ENCODE measurements around the gene TMEM204. TPM values are rescaled to one million over a fixed set of nuclear protein-coding genes. Genes with fewer than 3 reads are reported as not detected.

The TMEM204 gene
- total RNA-seq, 3 donors from 2014 or later (not counting 1 experiment from before 2014, with no cell fraction given) = 3.3 to 14.1 (median 7.8) TPM

- Histone ChIP-seq H3K9me3 (ENCODE audit: control insufficient read depth, insufficient read depth, low read length) (no peaks in the 10 kb centered on the region), H3K4me1 (ENCODE audit: control insufficient read depth, insufficient read depth, low read length) (peaks cover 4% of the 10 kb centered on the region), H3K27ac (ENCODE audit: low read length) (no peak overlapping the region), H3K36me3 (ENCODE audit: control insufficient read depth, insufficient read depth, low read length) (no peaks in the 10 kb centered on the region), H3K4me3 (ENCODE audit: low read length) (no peak overlapping the region), H3K27me3 (ENCODE audit: control insufficient read depth, insufficient read depth, low read length) (no peaks in the 10 kb centered on the region)
- Mint-ChIP-seq H3K4me1 (peaks cover 3 to 4% of the 10 kb centered on the region in 2 donors), H3K27me3 (ENCODE audit: low read depth in 2 of 2) (peaks cover 0 to 2% of the 10 kb centered on the region in 2 donors), H3K9me3 (no peaks in the 10 kb centered on the region), H3K4me3 (no peak overlapping the region), H3K36me3 (no peaks in the 10 kb centered on the region), H3K27ac (no peak overlapping the region)
- 94% methylated on average over 39 of the region's 39 CpGs for WGBS (ENCODE audit: insufficient coverage)
- intact Hi-C loops (cut with micrococcal nuclease) = no loop called here
- no peak for TF ChIP-seq CTCF (IDR thresholded peaks at IDR 0.05)
- no peak for ATAC-seq
- DNase-seq = no peak
Observed at GRCh38 chr16:1487395-1488053, 45.9 kb upstream of the TMEM204 start.

GRCh38 chr16:1488054-1488601 lies 45.3 kb upstream of the TMEM204 start:
- H3K9me3 ChIP-seq (ENCODE audit: control insufficient read depth, insufficient read depth, low read length) = no peaks in the 10 kb centered on the region
- no peaks in the 10 kb centered on the region for H3K9me3 Mint-ChIP-seq
- WGBS (ENCODE audit: insufficient coverage) = 91% methylated on average over 24 of the region's 24 CpGs
- H3K27me3 ChIP-seq (ENCODE audit: control insufficient read depth, insufficient read depth, low read length) = no peaks in the 10 kb centered on the region
- H3K4me3 ChIP-seq (ENCODE audit: low read length) = no peak overlapping the region
- TF ChIP-seq CTCF (IDR thresholded peaks at IDR 0.05) = no peak
- peaks cover 9% of the 10 kb centered on the region for H3K4me1 ChIP-seq (ENCODE audit: control insufficient read depth, insufficient read depth, low read length)
- no peak overlapping the region for H3K27ac ChIP-seq (ENCODE audit: low read length)
- H3K4me1 Mint-ChIP-seq = peaks cover 9 to 10% of the 10 kb centered on the region in 2 donors
- DNase-seq = no peak
- ATAC-seq = no peak
- H3K36me3 ChIP-seq (ENCODE audit: control insufficient read depth, insufficient read depth, low read length) = no peaks in the 10 kb centered on the region
- peaks cover 0 to 2% of the 10 kb centered on the region in 2 donors for H3K27me3 Mint-ChIP-seq (ENCODE audit: low read depth in 2 of 2)
- H3K36me3 Mint-ChIP-seq = no peaks in the 10 kb centered on the region
- H3K27ac Mint-ChIP-seq = no peak overlapping the region
- intact Hi-C loops (cut with micrococcal nuclease) = no loop called here
- no peak overlapping the region for H3K4me3 Mint-ChIP-seq

- no peak within 1 kb of the TSS for H3K4me3 Mint-ChIP-seq
- peaks cover 9 to 13% of the 10 kb centered on the region in 2 donors for H3K4me1 Mint-ChIP-seq
- no peaks in the 10 kb centered on the region for H3K9me3 ChIP-seq (ENCODE audit: control insufficient read depth, insufficient read depth, low read length)
- intact Hi-C loops (cut with micrococcal nuclease) = no loop called here
- H3K36me3 ChIP-seq (ENCODE audit: control insufficient read depth, insufficient read depth, low read length) = no peaks in the 10 kb centered on the region
- ATAC-seq (no peak), DNase-seq (no peak)
- no peaks in the 10 kb centered on the region for H3K27me3 ChIP-seq (ENCODE audit: control insufficient read depth, insufficient read depth, low read length)
- H3K27ac Mint-ChIP-seq = no peak within 1 kb of the TSS
- H3K9me3 Mint-ChIP-seq = no peaks in the 10 kb centered on the region
- H3K27me3 Mint-ChIP-seq (ENCODE audit: low read depth in 2 of 2) = peaks cover 0 to 2% of the 10 kb centered on the region in 2 donors
- 71% methylated on average over 19 of the region's 19 CpGs for WGBS (ENCODE audit: insufficient coverage)
- TF ChIP-seq CTCF (IDR thresholded peaks at IDR 0.05) = no peak
- peaks cover 11% of the 10 kb centered on the region for H3K4me1 ChIP-seq (ENCODE audit: control insufficient read depth, insufficient read depth, low read length)
- H3K27ac ChIP-seq (ENCODE audit: low read length) = no peak within 1 kb of the TSS
- no peak within 1 kb of the TSS for H3K4me3 ChIP-seq (ENCODE audit: low read length)
- no peaks in the 10 kb centered on the region for H3K36me3 Mint-ChIP-seq
Observed at GRCh38 chr16:1488619-1489018, 44.8 kb upstream of the TMEM204 start, which contains the start of gene PTX4. TSS of gene PTX4 (minus strand) at chr16:1488944. CDS start at chr16:1488909, 35 bp downstream.

Measured in natural killer cell (primary cell).